22Rv1 (cell line): ENCODE results near the gene CHL1.

Source experiments
- ZFX ChIP-seq: fragments of 450-650 bp; IDR thresholded peaks from 2 replicates; pipeline ENCODE4 v1.6.1; 2017; ENCODE audit warnings: antibody characterized with exemption, borderline replicate concordance
- TF ChIP-seq, protein P1 (sequence below): fragments of 450-650 bp; IDR thresholded peaks from 2 replicates; pipeline ENCODE4 v1.5.1; 2017; ENCODE audit warnings: mild to moderate bottlenecking

GRCh38 chr3:396293-396692 lies 199.7 kb downstream of the CHL1 start:
- TF ChIP-seq, protein P1, sequence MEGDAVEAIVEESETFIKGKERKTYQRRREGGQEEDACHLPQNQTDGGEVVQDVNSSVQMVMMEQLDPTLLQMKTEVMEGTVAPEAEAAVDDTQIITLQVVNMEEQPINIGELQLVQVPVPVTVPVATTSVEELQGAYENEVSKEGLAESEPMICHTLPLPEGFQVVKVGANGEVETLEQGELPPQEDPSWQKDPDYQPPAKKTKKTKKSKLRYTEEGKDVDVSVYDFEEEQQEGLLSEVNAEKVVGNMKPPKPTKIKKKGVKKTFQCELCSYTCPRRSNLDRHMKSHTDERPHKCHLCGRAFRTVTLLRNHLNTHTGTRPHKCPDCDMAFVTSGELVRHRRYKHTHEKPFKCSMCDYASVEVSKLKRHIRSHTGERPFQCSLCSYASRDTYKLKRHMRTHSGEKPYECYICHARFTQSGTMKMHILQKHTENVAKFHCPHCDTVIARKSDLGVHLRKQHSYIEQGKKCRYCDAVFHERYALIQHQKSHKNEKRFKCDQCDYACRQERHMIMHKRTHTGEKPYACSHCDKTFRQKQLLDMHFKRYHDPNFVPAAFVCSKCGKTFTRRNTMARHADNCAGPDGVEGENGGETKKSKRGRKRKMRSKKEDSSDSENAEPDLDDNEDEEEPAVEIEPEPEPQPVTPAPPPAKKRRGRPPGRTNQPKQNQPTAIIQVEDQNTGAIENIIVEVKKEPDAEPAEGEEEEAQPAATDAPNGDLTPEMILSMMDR = no peak
- TF ChIP-seq ZFX = no peak
